Mesenchymal stem cell (in vitro differentiated cells and primary cell): ENCODE measurements around the gene CACNA1E.

Experiments
- DNase-seq: peaks from one replicate; pipeline ENCODE4 v3.0.0-alpha.2; 2013
- H2AFZ ChIP-seq: one replicate; pipeline ENCODE4 v1.6.1; 2013; ENCODE audit warnings: low read depth, mild to moderate bottlenecking, control low read depth, inconsistent platforms, low read length, moderate library complexity
- H2AK5ac ChIP-seq: 2 replicates; pipeline ENCODE4 v1.6.1; 2013; ENCODE audit warnings: low read length, moderate library complexity, mild to moderate bottlenecking, inconsistent platforms; ENCODE audit not compliant: severe bottlenecking
- H2BK120ac ChIP-seq: one replicate; pipeline ENCODE4 v1.6.1; 2013; ENCODE audit warnings: low read depth, mild to moderate bottlenecking, inconsistent platforms, low read length, moderate library complexity
- H2BK12ac ChIP-seq, 2 experiments: one replicate each; pipeline ENCODE4 v1.6.1; 2013; ENCODE audit warnings: inconsistent platforms in 2 of 2, low read length in 2 of 2, mild to moderate bottlenecking in 2 of 2, moderate library complexity in 2 of 2, control low read depth in 1 of 2
- H2BK15ac ChIP-seq: one replicate; pipeline ENCODE4 v1.6.1; 2013; ENCODE audit warnings: mild to moderate bottlenecking, low read depth, inconsistent platforms; ENCODE audit not compliant: poor library complexity, severe bottlenecking
- H2BK5ac ChIP-seq: 2 replicates; pipeline ENCODE4 v1.6.1; 2013; ENCODE audit warnings: low read depth, mild to moderate bottlenecking, low read length, control low read depth, inconsistent platforms; ENCODE audit not compliant: poor library complexity, severe bottlenecking
- H3K14ac ChIP-seq, 2 experiments: one replicate each; pipeline ENCODE4 v1.6.1; 2013; ENCODE audit warnings: inconsistent platforms in 2 of 2, low read length in 2 of 2, control low read depth in 1 of 2, mild to moderate bottlenecking in 1 of 2, moderate library complexity in 1 of 2
- H3K18ac ChIP-seq, 2 experiments: one replicate each; pipeline ENCODE4 v1.6.1; 2013; ENCODE audit warnings: inconsistent platforms in 2 of 2, low read length in 2 of 2, control low read depth in 1 of 2, low read depth in 1 of 2, mild to moderate bottlenecking in 1 of 2
- H3K23ac ChIP-seq, 2 experiments: one replicate each; pipeline ENCODE4 v1.6.1; 2013; ENCODE audit warnings: inconsistent platforms in 2 of 2, low read length in 2 of 2, mild to moderate bottlenecking in 2 of 2, moderate library complexity in 2 of 2, control low read depth in 1 of 2
- H3K27ac ChIP-seq: 2 replicates; pipeline ENCODE4 v1.5.1; 2013; ENCODE audit warnings: mild to moderate bottlenecking, moderate library complexity, low read length, control low read depth, inconsistent platforms; ENCODE audit not compliant: poor library complexity, severe bottlenecking
- H3K27me3 ChIP-seq, 2 experiments: 2 replicates each; pipeline versions ENCODE4 v1.6.1 to v1.7.0; 2013; ENCODE audit warnings: low read length in 2 of 2, mild to moderate bottlenecking in 2 of 2, moderate library complexity in 2 of 2, control low read depth in 1 of 2, inconsistent platforms in 1 of 2; ENCODE audit not compliant: control insufficient read depth in 1 of 2, insufficient read depth in 1 of 2
- H3K36me3 ChIP-seq, 2 experiments: 2 replicates each; pipeline versions ENCODE4 v1.6.1 to v1.7.0; 2013; ENCODE audit warnings: low read length in 2 of 2, control low read depth in 1 of 2, inconsistent platforms in 1 of 2, low read depth in 1 of 2, mild to moderate bottlenecking in 1 of 2; ENCODE audit not compliant: insufficient read depth in 2 of 2, control insufficient read depth in 1 of 2
- H3K4ac ChIP-seq, 2 experiments: one replicate each; pipeline ENCODE4 v1.6.1; 2013; ENCODE audit warnings: inconsistent platforms in 2 of 2, low read length in 2 of 2, mild to moderate bottlenecking in 2 of 2, moderate library complexity in 2 of 2, control low read depth in 1 of 2, low read depth in 1 of 2
- H3K4me1 ChIP-seq: 2 replicates; pipeline ENCODE4 v1.6.1; 2013; ENCODE audit warnings: low read depth, low read length, control low read depth; ENCODE audit not compliant: control insufficient read depth, insufficient read depth
- H3K4me2 ChIP-seq: 2 replicates; pipeline ENCODE4 v1.6.1; 2013; ENCODE audit warnings: low read length, mild to moderate bottlenecking, inconsistent platforms; ENCODE audit not compliant: poor library complexity, severe bottlenecking
- H3K4me3 ChIP-seq, 2 experiments: 2 replicates each; pipeline versions ENCODE4 v1.5.1 to v1.7.0; 2013; ENCODE audit warnings: low read length in 2 of 2, mild to moderate bottlenecking in 2 of 2, control low read depth in 1 of 2, low read depth in 1 of 2; ENCODE audit not compliant: insufficient read depth in 1 of 2
- H3K79me1 ChIP-seq: replicated peaks from 2 replicates; pipeline ENCODE4 v1.6.1; 2013; ENCODE audit warnings: mild to moderate bottlenecking, control low read depth, low read length, inconsistent platforms; ENCODE audit not compliant: poor library complexity, severe bottlenecking
- H3K9ac ChIP-seq: 2 replicates; pipeline ENCODE4 v1.7.0; 2013; ENCODE audit warnings: mild to moderate bottlenecking, low read length, moderate library complexity
- H3K9me3 ChIP-seq: 2 replicates; pipeline ENCODE4 v1.7.0; 2013; ENCODE audit warnings: mild to moderate bottlenecking, low read length; ENCODE audit not compliant: control insufficient read depth
- H4K8ac ChIP-seq: one replicate; pipeline ENCODE4 v1.6.1; 2013; ENCODE audit warnings: inconsistent platforms, mild to moderate bottlenecking, low read length, moderate library complexity
- H4K91ac ChIP-seq: one replicate; pipeline ENCODE4 v1.6.1; 2013; ENCODE audit warnings: mild to moderate bottlenecking, low read length, inconsistent platforms
- WGBS: methylation state at CpG from one replicate; pipeline ENCODE4 v1.1.7; 2013; ENCODE audit warnings: mixed read lengths; 5-methylcytosine and 5-hydroxymethylcytosine counted together

The CACNA1E gene

DNA sequence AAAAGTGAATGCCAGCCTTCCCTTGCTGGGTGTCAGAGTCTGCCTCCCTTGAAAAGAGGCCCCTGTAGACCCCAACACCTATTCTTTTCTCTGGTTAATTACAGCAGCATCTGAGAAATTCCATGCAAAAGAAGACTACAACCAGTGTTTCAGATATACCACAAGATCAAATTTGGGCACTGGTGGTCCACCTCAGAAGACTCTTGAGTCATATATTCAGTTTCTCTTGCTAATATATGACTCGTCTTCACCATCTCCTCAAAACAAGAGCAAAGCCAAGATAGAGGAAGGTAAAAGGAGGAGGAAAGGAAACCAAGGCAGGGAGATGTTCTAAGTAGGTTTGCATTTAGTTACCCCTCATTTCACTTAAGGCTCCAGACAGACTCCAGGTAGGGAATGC is 318.3 kb downstream of the CACNA1E start:
- no peak overlapping the region for H3K14ac ChIP-seq
- H3K4me3 ChIP-seq = no peak overlapping the region
- no peak overlapping the region for H4K91ac ChIP-seq
- no peak overlapping the region for H3K9ac ChIP-seq
- H3K27ac ChIP-seq = no peak overlapping the region
- H2BK120ac ChIP-seq = no peak overlapping the region
- H3K23ac ChIP-seq = no peak overlapping the region
- H3K4me1 ChIP-seq = no peaks in the 10 kb centered on the region
- H3K4ac ChIP-seq = no peak overlapping the region
- no peak for DNase-seq
- H2BK12ac ChIP-seq = no peak overlapping the region
- H3K9me3 ChIP-seq = no peaks in the 10 kb centered on the region
- H3K36me3 ChIP-seq = no peaks in the 10 kb centered on the region
- no peak overlapping the region for H2AFZ ChIP-seq
- H2BK15ac ChIP-seq = no peak overlapping the region
- H2AK5ac ChIP-seq = no peak overlapping the region
- no peaks in the 10 kb centered on the region for H3K27me3 ChIP-seq
- no peaks in the 10 kb centered on the region for H3K79me1 ChIP-seq
- H2BK5ac ChIP-seq = no peak overlapping the region
- no CpG with 5 or more reads among the region's 1 CpG for WGBS
- H3K4me2 ChIP-seq = no peak overlapping the region
- H3K18ac ChIP-seq = no peak overlapping the region
- H4K8ac ChIP-seq = no peak overlapping the region

DNA sequence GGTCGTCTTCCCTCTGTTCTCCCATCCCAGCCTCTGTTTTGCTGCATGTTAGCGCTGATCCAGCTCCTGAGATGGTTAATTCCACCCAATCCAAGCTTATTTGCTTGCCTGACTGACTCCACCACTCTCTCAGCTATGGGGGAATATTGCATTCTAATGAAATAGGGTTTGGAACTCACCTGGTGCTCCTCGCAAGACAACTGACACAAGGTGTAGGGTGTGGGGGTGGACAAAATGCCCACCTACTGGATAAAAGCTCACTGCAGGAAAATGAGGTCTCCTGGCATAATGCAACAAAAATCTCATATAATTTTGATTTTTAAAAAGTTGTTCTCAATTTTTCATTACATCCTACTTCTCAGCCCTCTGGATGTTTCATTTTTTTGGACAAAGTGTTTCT is 319.1 kb downstream of the CACNA1E start:
- H2AK5ac ChIP-seq = no peak overlapping the region
- no peak overlapping the region for H2BK15ac ChIP-seq
- no peak overlapping the region for H2BK12ac ChIP-seq
- WGBS = 50% methylated on average over 3 of the region's 3 CpGs
- H3K4me2 ChIP-seq = no peak overlapping the region
- no peak for DNase-seq
- H3K4me3 ChIP-seq = no peak overlapping the region
- no peak overlapping the region for H3K9ac ChIP-seq
- H2BK5ac ChIP-seq = no peak overlapping the region
- H3K27me3 ChIP-seq = no peaks in the 10 kb centered on the region
- H3K4me1 ChIP-seq = no peaks in the 10 kb centered on the region
- H3K4ac ChIP-seq = no peak overlapping the region
- no peak overlapping the region for H3K14ac ChIP-seq
- no peak overlapping the region for H2BK120ac ChIP-seq
- H3K27ac ChIP-seq = no peak overlapping the region
- no peak overlapping the region for H3K23ac ChIP-seq
- no peak overlapping the region for H3K18ac ChIP-seq
- no peak overlapping the region for H4K8ac ChIP-seq
- H3K36me3 ChIP-seq = no peaks in the 10 kb centered on the region
- H2AFZ ChIP-seq = no peak overlapping the region
- no peaks in the 10 kb centered on the region for H3K79me1 ChIP-seq
- no peak overlapping the region for H4K91ac ChIP-seq
- H3K9me3 ChIP-seq = no peaks in the 10 kb centered on the region

DNA sequence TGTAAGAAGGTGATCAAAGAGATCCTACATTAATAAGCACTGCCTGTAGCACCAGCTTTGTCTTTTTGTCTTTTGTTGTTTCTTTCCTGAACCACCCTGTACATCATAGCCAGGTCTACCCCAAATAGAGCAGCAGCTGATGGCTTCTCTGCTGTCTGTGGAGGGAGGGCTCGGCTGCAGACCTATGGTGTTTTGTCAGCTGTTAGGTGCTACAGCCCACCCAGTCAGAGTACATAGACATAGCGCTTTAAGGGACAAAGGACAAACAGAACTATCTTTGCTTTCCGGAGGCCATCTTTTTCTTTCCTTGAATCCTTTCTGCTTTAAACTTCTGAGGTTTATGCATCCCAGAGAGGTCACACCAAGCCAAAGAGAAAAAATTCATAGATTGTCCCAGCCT is 320.1 kb downstream of the CACNA1E start:
- 86% methylated on average over 3 of the region's 3 CpGs for WGBS
- no peak for DNase-seq

DNA sequence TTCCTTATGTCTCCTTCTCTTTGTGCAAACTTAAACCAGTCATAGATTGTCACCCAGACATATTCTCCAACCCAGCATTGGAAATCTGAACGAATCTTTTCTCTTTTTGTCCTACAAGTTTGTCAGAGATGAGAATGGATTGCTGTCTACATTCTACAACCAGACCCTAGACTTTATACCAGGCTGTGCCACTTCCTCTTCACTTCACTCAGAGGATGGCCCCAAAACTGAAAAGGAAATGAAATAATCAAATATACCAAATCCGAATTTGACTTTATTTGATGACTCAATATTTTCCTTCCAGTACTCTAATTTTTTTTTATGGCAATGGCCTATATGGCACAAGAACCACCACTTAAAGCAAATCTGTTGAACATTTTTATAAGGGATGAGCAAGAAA is 321.7 kb downstream of the CACNA1E start:
- H2BK5ac ChIP-seq = no peak overlapping the region
- H3K23ac ChIP-seq = no peak overlapping the region
- no peak overlapping the region for H3K18ac ChIP-seq
- H4K8ac ChIP-seq = no peak overlapping the region
- 55% methylated on average over 2 of the region's 2 CpGs for WGBS
- no peaks in the 10 kb centered on the region for H3K36me3 ChIP-seq
- H3K9ac ChIP-seq = no peak overlapping the region
- H2BK15ac ChIP-seq = no peak overlapping the region
- no peak overlapping the region for H2AFZ ChIP-seq
- H3K27ac ChIP-seq = no peak overlapping the region
- H2AK5ac ChIP-seq = no peak overlapping the region
- H2BK12ac ChIP-seq = no peak overlapping the region
- H3K4ac ChIP-seq = no peak overlapping the region
- no peaks in the 10 kb centered on the region for H3K9me3 ChIP-seq
- H2BK120ac ChIP-seq = no peak overlapping the region
- no peak overlapping the region for H3K4me2 ChIP-seq
- DNase-seq = no peak
- no peak overlapping the region for H3K14ac ChIP-seq
- H3K79me1 ChIP-seq = no peaks in the 10 kb centered on the region
- no peak overlapping the region for H3K4me3 ChIP-seq
- H4K91ac ChIP-seq = no peak overlapping the region
- H3K27me3 ChIP-seq = no peaks in the 10 kb centered on the region
- no peaks in the 10 kb centered on the region for H3K4me1 ChIP-seq

More for the DNA sequence above, 320.1 kb downstream of the CACNA1E start:
- Histone ChIP-seq H2AK5ac (no peak overlapping the region), H3K27ac (no peak overlapping the region), H3K18ac (no peak overlapping the region), H3K9me3 (no peaks in the 10 kb centered on the region), H4K8ac (no peak overlapping the region), H3K27me3 (no peaks in the 10 kb centered on the region), H3K14ac (no peak overlapping the region), H3K4me1 (no peaks in the 10 kb centered on the region), H3K9ac (no peak overlapping the region), H4K91ac (no peak overlapping the region), H3K36me3 (no peaks in the 10 kb centered on the region), H2BK15ac (no peak overlapping the region), H2AFZ (no peak overlapping the region), H2BK120ac (no peak overlapping the region), H2BK12ac (no peak overlapping the region), H3K4me2 (no peak overlapping the region), H3K4me3 (no peak overlapping the region), H3K4ac (no peak overlapping the region), H3K23ac (no peak overlapping the region), H3K79me1 (no peaks in the 10 kb centered on the region), H2BK5ac (no peak overlapping the region)
